ENCODE measurements around the gene SLC25A33.
"Not testable (repeated sequence)": the region's sequence is repeated elsewhere in the genome, so short reads cannot be mapped to it uniquely, and the experiment has no call there.

SLC25A33 gene

DNA sequence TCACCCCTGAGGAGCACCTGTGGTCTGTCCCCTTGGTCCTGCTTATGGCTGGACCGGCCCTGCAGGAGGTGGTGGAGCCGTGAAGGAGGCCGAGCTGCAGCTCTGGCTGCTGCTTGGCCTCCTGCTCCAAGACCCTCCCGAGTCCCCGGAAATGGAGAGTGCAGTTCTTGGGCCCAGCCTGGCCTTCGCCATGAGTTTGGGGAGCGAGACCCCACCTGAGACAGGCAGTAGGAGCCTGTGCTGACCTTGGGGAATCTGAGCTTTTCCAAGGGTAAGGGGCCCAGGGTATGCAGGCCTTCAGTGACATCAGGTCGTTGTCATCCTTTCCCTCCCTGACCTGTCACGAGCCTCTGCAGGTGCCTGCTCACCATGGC is 63.5 kb downstream of the SLC25A33 start:
- DNase-seq: no peak

DNA sequence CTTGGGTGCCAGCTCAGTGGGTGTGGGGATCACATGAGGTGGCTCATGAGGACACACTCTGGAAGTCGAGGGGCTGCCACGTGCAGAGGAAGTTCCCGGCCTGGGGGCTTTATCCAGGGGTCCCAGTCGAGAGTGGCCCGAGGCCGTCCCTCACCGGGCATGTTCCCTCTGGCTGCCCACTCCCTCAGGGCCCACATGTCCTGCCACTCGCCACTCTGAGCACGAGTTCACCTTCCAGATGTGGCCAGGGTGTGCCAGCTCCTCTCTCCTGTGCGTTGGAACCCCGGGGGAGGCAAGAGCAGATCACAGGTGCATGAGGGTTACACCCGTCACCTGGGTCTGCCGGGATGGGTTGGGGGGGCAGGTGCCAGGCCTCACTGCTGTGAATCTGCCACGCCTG is 64.0 kb downstream of the SLC25A33 start:
- no peak for DNase-seq

DNA sequence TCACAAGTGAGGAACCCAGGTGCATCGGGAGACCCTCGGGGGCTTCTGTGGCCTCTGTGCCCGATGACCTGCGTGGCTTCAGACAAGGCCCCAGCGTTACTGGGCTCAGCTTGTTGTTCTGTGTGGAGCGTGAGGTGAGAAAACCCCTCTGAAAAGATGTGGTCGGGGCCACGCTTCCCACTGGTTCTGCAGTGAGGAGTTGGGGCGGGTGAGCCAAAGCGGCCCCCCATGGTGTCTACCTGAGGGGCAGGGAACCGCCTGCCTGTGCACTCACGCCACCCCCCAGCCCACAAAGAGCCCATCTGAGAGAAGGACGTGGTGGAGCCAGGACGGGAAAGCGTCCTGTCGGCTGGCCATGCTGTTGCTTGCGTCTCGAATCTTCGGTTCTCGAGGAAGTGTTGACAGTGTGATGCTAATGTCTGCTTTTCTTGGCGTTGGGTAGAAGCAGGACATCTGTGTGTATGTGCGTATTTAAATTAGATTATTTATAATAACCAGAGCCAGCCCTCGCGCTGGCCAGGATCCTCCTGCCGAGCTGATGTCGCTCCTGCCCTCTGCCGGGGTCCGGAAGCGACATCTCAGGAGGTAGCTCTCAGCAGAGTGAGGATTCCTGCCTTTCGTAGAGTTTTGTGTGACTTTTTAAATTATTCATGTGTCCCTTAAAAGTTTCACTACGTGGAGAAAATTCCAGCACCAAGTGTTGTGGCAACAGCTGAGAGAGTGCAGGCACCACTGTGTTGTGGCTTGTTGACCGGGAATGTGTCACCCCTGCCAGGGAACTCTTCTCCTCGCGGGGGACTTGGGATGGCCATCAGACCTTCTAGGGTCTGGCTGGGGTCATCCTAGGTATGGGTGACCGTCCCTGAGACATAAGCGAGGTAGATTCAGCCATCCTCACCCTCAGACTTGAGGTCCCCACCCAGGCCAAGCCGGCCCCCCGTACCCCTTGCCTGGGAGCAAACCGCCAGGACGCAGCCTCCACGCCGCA is 64.8 kb downstream of the SLC25A33 start:
- no peak for DNase-seq

DNA sequence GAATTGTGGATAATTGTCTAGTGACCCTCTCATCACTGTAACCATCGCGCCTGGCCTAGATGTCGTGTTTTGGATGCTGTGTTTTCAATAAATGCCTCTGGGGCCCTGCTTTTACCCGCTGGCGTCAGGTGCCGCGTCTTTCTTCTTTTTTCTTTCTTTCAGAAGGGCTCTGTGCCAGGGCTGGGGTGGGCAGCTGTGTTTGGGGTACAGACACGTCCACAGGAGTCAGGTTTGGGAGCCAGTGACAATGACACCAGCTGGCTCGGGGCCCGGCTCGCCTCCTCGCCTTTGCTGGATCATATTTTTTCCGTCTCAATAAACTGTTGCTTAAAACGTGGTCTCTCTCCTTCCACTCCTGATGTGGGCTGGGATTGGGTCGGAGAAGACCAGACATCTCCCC is 65.6 kb downstream of the SLC25A33 start:
- DNase-seq: no peak

DNA sequence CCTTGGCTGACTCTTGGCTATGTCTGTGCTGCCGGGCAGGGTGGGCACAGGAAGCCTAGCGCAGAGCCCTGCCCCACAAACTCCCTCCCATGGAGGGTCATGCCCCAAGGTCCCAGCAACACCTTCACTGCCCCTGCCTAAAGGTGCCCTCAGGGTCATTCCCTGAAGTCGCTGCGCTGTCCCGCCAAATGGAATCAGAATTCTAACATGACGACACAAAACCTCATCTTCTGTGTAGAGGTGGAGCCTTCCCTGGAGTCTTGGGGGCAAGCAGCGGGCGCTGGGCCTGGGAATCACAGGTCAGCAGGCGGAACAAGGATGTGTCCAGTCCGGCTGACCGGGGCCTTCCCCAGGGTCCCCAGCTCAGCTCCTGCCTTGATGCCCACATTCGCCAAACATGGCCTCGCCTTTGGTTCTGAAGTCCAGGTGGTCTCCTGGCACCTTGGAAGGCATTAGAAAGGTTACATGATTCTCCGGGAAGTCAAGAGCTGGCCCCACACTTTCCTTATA is 66.7 kb downstream of the SLC25A33 start:
- no peak for DNase-seq

DNA sequence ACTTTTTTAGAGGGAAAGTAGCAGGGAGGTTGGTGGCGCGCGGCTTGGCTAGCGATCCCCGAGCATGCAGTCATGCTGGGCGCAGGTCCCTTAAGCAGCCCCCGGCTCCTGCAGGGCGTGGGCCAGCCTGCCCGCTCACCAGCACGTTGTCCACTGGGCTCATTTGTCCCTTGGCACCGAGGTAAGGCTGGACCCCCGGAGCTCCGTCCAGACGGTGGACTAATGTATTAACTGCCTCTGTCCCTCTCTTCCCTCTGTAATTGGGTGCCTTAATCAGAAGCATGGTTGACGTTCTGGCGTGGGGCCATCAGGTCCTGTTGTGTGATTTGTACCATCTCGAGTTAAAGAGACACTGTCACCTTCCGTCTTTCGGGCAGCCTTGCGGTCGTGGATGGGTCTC is 67.2 kb downstream of the SLC25A33 start:
- no peak for DNase-seq

DNA sequence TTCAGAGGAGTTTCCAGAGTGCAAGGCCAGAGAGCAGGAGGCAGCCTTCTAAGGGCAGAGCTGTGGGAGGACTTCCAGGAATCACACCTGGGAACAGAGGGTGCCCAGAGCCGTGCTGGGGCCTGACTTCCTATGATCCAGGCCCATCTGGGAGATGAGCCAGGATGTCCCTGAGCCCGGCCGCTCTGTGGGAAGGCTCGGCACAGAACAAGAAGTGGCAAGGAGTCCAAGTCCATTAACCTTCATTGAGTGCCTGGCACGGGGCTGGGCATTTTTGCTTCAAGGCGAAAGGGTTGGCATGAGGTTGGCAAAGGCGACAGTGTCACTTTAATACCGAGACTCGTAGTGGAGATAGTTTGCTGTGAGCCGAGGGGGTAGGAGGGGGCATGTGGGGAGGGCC is 67.7 kb downstream of the SLC25A33 start:
- DNase-seq: no peak

DNA sequence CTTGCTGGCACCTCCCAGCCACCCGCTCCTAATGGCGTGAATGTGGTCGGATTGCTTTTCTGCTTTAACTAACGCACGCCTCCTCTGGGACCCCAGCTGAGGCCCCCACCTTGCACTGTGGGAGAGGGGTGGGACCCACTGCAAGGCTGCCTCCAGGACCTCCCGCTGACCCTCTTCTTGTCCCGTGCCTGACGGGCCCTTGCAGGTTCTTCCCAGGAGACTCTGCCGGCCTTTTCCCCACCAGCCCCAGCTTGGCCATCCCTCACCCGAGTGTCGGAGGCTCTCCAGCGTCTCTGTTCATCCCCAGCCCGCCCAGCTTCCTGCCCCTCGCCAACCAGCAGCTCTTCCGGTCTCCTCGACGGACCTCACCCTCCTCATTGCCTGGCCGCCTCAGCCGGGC is 68.1 kb downstream of the SLC25A33 start:
- DNase-seq: no peak

DNA sequence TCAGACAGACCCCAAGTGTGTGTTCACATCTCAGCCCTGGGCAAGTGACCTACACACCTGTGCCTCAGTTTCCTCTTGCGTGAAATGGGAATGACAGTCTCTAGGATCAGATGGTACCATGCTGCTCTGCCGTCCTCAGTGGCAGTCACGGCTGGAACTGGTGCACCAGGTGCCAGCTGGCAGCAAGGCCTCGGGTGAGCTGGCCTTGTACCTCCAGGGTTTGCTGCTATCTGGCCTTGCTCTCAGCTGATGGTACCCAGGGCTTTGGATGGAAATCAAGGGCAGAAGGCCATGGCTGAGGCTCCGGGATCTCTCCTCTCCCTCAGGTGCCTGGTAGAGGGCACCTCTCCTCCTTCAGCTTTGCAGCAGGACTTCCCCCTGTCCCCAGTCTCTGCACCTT is 70.7 kb downstream of the SLC25A33 start:
- DNase-seq: no peak

DNA sequence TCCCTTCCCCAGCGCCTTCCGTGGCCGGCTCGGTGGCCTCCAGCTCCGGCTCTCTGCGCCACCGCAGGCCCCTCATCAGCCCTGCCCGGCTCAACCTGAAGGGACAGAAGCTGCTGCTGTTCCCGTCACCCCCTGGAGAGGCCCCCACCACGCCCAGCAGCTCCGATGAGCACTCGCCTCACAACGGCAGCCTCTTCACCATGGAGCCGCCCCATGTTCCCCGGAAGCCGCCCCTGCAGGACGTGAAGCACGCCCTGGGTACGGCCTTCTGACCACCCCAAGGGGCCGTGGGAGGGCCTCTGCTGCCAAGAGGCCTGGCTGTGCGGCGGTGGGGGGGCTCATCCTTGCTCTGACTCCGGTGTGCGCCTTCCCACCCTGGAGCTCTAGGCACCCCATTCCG is 71.3 kb downstream of the SLC25A33 start:
- DNase-seq: no peak

DNA sequence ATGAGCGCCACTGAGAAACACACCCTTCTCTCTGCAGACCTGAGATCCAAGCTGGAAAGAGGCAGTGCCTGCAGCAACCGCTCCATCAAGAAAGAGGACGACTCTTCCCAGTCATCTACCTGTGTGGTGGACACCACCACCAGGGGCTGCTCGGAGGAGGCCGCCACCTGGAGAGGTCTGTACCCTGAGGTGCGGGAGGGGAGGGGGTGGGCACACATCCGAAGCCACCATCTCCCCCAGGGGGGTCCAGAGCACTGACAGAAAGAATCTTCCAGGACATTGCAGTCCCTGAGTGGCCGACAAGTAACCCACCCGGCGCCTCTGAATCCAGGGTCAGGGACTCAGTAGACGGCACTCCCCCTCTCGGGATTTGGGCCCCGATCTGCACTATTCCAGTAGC is 72.5 kb downstream of the SLC25A33 start:
- DNase-seq: no peak

DNA sequence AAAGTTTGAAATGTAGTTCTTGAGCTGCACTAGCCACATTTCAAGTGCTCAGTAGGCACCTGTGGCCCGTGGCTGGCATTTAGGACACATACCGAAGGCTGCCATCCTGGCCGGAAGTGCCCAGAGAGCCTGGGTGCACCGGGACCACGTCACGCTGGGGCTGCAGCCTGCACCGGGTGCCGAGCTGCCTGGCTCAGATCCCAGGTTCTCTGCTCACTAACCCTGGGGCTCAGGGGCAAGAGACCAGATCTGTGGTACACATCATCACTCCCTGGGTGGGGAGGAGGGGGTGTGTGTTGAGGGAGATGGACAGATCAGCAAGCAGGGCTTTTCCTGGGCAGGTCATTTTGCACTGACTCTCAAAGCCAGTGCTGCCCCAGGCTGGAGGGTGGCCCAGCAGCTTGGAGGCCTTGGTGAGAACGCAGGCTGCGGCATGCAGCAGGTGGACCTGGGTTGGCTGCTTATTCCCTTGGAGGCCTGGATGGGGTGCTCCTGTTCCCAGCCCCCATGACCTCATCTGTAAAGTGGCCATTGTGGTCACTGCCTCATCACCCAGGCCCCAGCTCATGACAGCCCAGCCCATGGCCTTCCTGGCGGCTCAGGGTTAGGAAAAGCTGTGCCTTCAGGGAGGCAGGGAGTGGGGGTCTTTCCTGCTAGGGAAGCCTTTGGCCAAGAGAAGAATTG is 73.0 kb downstream of the SLC25A33 start:
- no peak for DNase-seq

DNA sequence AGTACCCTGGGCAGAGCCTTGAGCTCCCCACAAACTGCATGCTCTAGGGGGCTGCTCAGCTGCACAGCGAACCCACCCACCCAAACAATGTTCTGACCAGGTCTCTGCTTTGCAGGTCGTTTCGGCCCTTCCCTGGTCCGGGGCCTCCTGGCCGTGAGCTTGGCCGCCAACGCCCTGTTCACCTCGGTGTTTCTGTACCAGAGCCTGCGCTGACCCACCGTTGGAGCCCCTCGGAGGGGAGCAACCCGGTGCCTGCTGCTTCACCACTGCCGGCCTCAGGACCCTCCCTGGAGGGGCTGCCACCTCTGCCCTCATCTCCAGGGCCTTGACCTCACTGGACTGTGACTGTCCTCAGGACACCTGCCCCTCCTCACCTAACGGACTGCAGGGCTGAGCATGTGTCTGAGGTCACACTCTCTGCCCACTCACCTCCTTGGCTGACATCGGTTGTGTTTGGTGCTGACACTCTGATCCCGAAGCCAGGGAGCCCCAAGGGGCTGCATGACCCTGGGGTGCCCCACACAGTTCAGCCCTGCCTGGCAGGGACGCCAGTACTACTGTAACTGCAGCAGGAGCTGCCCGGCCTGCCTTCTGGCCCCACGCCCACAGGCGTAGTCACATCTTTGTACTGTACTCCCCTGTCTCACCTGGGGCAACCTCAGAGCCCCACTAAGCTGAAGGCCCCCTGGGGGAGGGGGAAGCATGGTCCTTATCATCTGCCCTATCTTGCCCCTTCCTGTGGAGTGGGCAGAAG is 73.8 kb downstream of the SLC25A33 start:
- no peak for DNase-seq

DNA sequence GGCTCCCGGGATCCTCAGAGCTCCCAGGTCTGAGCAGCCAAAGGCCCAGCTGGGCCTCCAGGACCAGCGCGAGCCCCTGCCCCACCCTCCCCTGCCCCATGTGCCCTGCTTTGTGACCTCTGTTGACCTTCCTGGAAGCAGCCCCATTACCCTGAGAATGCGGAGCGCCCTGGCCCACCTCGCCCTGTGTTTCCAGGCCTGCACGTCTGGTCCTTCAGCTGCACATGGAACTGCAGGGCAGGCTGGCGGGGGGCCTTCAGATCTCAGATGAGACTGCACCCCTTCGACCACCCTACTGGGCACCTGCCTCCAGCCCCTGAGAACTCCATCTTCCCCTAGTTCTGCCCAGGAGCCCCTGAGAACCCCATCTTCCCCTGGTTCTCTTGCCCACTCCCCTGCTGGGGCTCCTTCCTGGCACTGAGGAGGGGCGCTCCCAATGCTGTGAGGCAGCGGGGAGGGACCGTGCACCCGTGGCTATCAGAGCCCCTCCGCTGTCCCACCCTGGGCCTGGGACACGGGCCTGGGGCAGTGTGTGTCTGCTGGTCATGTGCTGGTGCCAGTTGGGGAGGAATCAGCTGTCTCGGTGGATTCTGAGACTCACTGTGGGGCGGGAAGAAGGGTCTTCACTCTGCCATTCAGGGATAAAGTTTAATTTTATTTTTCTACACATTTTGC is 74.5 kb downstream of the SLC25A33 start:
- DNase-seq: no peak

DNA sequence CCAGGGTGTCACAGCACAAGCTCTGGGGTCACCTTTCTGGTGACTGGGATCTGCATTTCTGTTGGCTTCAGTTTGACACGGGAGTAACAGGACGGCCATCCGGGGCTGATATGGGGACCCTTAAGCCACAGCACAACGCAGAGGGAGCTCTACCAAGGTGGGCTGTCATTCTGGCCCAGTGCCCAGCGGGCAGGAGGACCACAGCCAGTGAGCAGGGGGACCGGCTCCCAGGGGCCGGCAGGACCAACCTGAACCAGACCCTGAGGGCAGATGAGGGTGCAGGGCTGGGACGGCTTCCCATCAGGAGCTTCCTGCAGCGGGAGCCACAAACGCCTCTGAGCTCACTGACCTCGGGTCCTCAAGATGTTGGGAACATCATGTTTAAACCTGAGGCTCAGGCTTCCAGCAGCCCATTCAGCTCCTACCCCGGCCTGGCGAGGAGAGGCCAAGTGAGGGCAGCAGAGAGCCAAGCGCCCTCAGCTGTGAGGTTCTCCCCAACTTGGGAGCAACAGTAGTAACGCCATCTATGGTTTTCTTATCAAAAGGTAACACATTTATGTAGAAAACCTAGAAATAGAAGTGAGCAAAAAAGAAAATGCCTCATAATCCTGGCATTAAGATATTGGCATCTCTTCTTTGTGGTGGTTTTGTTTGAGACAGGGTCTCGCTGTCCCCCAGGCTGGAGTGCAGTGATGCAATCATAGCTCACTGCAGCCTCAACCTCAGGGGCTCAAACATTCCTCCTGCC is 76.2 kb downstream of the SLC25A33 start:
- no peak for DNase-seq

DNA sequence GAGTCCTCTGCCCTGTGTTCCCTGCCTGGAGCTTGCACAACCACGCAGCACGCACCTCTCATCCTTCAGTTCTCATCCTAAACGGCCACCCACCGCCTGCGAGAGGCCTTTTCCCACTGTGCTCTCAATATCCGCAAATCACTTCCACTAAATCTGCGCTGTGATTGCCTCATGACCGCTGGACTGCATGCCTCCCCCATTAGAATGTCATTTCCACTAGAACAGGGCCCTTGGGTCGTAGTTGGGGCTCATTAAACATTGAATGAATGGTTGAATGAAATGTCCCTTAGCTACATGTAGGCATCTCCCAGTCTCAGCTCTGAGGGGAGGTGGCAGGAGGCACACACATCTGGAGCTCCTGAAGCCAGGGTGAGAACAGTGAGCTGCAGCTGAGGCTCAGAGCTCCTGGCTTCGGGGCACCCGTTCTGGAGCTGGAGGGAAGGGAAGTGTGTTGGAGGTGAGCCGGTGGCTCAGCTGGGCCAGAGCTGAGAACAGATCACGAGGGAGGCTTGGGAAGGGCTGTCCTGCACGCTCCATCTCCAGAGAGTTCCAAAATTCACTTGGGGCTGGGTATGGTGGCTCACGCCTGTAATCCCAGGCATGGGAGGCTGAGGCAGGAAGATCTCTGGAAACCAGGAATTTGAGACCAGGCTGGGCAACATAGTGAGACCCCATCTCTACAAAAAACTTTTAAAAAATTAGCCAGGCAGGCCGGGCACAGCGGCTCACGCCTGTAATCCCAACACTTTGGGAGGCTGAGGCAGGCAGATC is 79.8 kb downstream of the SLC25A33 start:
- no peak for DNase-seq

DNA sequence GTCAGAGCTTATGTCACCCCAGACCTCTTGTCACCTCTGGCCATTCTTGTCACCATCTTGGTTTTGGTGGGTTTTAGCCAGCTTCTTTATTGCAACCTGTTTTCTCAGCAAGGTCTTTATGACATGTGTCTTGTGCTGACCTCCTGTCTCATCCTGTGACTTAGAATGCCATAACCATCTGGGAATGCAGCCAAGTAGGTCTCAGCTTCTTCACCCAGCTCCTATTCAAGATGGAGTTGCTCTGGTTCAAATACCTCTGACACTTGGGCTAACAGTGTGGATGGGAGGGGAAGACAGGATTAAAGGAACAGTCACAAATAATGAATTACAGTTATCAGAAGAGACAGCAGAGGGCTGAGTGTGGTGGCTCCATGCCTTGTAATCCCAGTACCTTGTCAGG is 81.8 kb downstream of the SLC25A33 start:
- DNase-seq: no peak

DNA sequence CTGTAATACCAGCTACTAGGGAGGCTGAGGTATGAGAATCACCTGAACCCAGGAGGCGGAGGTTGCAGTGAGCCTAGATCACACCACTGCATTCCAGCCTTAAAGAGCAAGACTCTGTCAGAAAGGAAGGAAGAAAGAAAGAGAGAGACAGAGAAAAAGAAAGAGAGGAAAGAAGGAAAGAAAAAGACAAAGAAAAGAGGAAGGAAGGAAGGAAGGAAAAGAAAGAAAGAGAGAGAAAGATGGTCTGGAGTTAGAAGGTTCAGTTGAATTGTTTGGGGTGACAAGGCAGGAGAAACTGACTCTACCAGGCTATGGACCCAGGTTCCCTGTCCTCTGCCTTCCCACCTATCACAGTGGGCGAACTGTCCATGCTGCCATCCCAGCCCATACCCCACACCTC is 84.8 kb downstream of the SLC25A33 start:
- DNase-seq: no peak

DNA sequence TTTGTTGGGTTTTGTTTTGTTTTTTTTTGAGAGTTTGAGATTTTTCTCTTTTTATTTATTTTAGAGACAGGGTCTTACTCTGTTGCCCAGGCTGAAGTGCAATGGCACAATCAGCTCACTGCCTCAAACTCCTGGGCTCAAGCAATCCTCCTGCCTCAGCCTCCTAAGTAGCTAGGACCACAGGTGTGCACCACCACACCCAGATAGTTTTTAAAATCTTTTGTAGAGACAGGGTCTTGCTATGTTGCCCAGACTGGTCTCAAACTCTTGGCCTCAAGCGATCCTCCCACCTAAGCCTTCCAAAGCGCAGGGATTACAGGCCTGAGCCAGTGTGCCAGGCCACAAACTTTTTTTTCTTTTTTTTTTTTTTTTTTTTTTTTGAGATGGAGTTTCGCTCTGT is 85.8 kb downstream of the SLC25A33 start:
- not testable (repeated sequence) for DNase-seq

DNA sequence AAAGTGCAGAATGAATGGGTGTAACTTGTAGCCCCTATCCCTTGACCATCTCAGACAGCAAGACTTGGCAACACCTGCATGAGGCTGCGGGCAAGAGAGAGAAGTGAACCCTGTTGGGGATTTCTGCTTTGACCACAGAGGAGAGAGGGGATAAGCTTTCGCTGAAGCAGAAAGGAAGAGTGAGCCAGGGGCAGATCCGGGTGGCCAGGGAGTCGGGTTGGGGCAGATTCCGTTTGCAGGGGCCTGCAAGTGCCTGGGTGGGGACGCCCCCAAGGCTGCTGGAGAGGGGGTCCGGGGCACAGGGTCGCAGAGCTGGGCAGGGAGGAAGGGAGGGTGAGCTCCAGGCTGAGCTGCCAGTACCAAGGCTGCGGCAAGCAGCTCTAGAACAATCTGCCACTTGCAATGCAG is 86.9 kb downstream of the SLC25A33 start:
- no peak for DNase-seq

Measured in T1000 (cell line).